HS-5 (cell line): ENCODE results near the gene ARNT2.
"Not testable (repeated sequence)": the region's sequence is repeated elsewhere in the genome, so short reads cannot be mapped to it uniquely, and the experiment has no call there.

Experiments
- DNase-seq: peaks from one replicate; pipeline ENCODE4 v3.0.0-alpha.2; 2012; ENCODE audit warnings: low read depth

Gene ARNT2

GRCh38 chr15:80491163-80491847 lies 87.1 kb downstream of the ARNT2 start:
- no peak for DNase-seq

GRCh38 chr15:80492409-80492808 lies 88.2 kb downstream of the ARNT2 start:
- DNase-seq = no peak

- no peak for DNase-seq
These were observed 88.7 kb downstream of the ARNT2 start for GRCh38 chr15:80492874-80493273.

- peak; percentile 77 for DNase-seq
These were observed 90.2 kb downstream of the ARNT2 start for GRCh38 chr15:80494351-80494751.

- no peak for DNase-seq
These were observed 90.6 kb downstream of the ARNT2 start for GRCh38 chr15:80494756-80495155.

GRCh38 chr15:80495401-80495942 lies 91.3 kb downstream of the ARNT2 start:
- DNase-seq = no peak

- DNase-seq = no peak
These were observed 91.9 kb downstream of the ARNT2 start for GRCh38 chr15:80496096-80496495.

GRCh38 chr15:80497221-80497620 lies 93.0 kb downstream of the ARNT2 start:
- DNase-seq = no peak

- no peak for DNase-seq
These were observed 94.5 kb downstream of the ARNT2 start for GRCh38 chr15:80498652-80499051.

- DNase-seq = no peak
These were observed 95.8 kb downstream of the ARNT2 start for GRCh38 chr15:80500021-80500420.

- no peak for DNase-seq
These were observed 97.3 kb downstream of the ARNT2 start for GRCh38 chr15:80501476-80501875.

- DNase-seq = no peak
These were observed 98.6 kb downstream of the ARNT2 start for GRCh38 chr15:80502782-80503181.

- no peak for DNase-seq
These were observed 99.3 kb downstream of the ARNT2 start for GRCh38 chr15:80503319-80503952.

- DNase-seq = no peak
These were observed 100.7 kb downstream of the ARNT2 start for GRCh38 chr15:80504931-80505330.

- DNase-seq = no peak
These were observed 102.2 kb downstream of the ARNT2 start for GRCh38 chr15:80506286-80506893.

GRCh38 chr15:80507131-80507530 lies 102.9 kb downstream of the ARNT2 start:
- no peak for DNase-seq

- peak; percentile 60 for DNase-seq
These were observed 103.6 kb downstream of the ARNT2 start for GRCh38 chr15:80507638-80508316.

GRCh38 chr15:80508783-80509182 lies 104.6 kb downstream of the ARNT2 start:
- DNase-seq = no peak

GRCh38 chr15:80509800-80510199 lies 105.6 kb downstream of the ARNT2 start:
- DNase-seq = no peak

GRCh38 chr15:80510985-80511384 lies 106.8 kb downstream of the ARNT2 start:
- DNase-seq = not testable (repeated sequence)

- no peak for DNase-seq
These were observed 108.8 kb downstream of the ARNT2 start for GRCh38 chr15:80512726-80513660.
